ENCODE measurements around the gene MPHOSPH10. TPM values are rescaled to one million over a fixed set of nuclear protein-coding genes. Genes with fewer than 3 reads are reported as not detected.

Gene MPHOSPH10
- total RNA-seq, 2 experiments from 2014 or later, result 27.0 to 32.3 TPM

- Mint-ChIP-seq H3K36me3 (ENCODE audit: low read depth) (no peaks in the 10 kb centered on the region), H3K27ac (no peak overlapping the region), H3K4me1 (ENCODE audit: low read depth) (peaks cover 6% of the 10 kb centered on the region), H3K9me3 (no peaks in the 10 kb centered on the region), H3K27me3 (ENCODE audit: low read depth) (no peaks in the 10 kb centered on the region), H3K4me3 (no peak overlapping the region)
- intact Hi-C loops (cut with micrococcal nuclease), result loop anchor here (5.0 kb wide), 1 partner anchor 805 kb away; no protein-coding TSS in a partner anchor
- CTCF ChIA-PET, result interaction anchor here (0.8 to 1.4 kb wide), 2 partner anchors 31 to 144 kb away, joined by 3 read pairs; partner anchors contain the start of gene ZNF638
- no peak for DNase-seq
Measured at GRCh38 chr2:71187589-71187988, 57.2 kb downstream of the MPHOSPH10 start.

- CTCF ChIA-PET, result interaction anchor here (1.0 kb wide), 1 partner anchor 34 kb away, joined by 3 read pairs; no protein-coding TSS in a partner anchor
- Mint-ChIP-seq H3K27me3 (ENCODE audit: low read depth) (no peaks in the 10 kb centered on the region), H3K4me1 (ENCODE audit: low read depth) (no peaks in the 10 kb centered on the region), H3K27ac (no peak overlapping the region), H3K9me3 (peaks cover 6% of the 10 kb centered on the region), H3K4me3 (no peak overlapping the region), H3K36me3 (ENCODE audit: low read depth) (peaks cover 4% of the 10 kb centered on the region)
- DNase-seq, result no peak
- intact Hi-C loops (cut with micrococcal nuclease), result no loop called here
Measured at GRCh38 chr2:71190656-71191569, 60.5 kb downstream of the MPHOSPH10 start.

GRCh38 chr2:71191570-71191943 lies 61.1 kb downstream of the MPHOSPH10 start:
- Mint-ChIP-seq H3K9me3 (peaks cover 11% of the 10 kb centered on the region), H3K27me3 (ENCODE audit: low read depth) (no peaks in the 10 kb centered on the region), H3K36me3 (ENCODE audit: low read depth) (peaks cover 11% of the 10 kb centered on the region), H3K4me3 (no peak overlapping the region), H3K27ac (no peak overlapping the region), H3K4me1 (ENCODE audit: low read depth) (no peaks in the 10 kb centered on the region)
- CTCF ChIA-PET, result interaction anchor here (1.0 kb wide), 1 partner anchor 35 kb away, joined by 3 read pairs; no protein-coding TSS in a partner anchor
- no peak for DNase-seq
- intact Hi-C loops (cut with micrococcal nuclease), result no loop called here

Other genes with a start within 250 kb of the MPHOSPH10 start
- gene VAX2, start 230.1 kb upstream of the MPHOSPH10 start, total RNA-seq, result not detected
- not detected for gene ATP6V1B1, start 194.7 kb upstream of the MPHOSPH10 start, total RNA-seq
- under 1 TPM in 1 of 2 experiments, not detected in 1; 0.24 TPM for gene ANKRD53, start 152.0 kb upstream of the MPHOSPH10 start, total RNA-seq
- 10 to 100 TPM; 17.8 to 18.7 TPM for gene TEX261, start 135.8 kb upstream of the MPHOSPH10 start, total RNA-seq
- gene NAGK, start 62.0 kb upstream of the MPHOSPH10 start, total RNA-seq, result 10 to 100 TPM; 33.2 to 38.3 TPM
- gene MCEE, start 405 bp upstream of the MPHOSPH10 start, total RNA-seq, result 10 to 100 TPM; 14.0 to 15.8 TPM
- 1 to 10 TPM; 3.0 to 3.2 TPM for gene PAIP2B, start 96.5 kb downstream of the MPHOSPH10 start, total RNA-seq
- 10 to 100 TPM; 79.8 to 84.0 TPM for gene ZNF638, start 201.1 kb downstream of the MPHOSPH10 start, total RNA-seq